Measurements from ENCODE around the gene CDH8.

The CDH8 gene

DNA sequence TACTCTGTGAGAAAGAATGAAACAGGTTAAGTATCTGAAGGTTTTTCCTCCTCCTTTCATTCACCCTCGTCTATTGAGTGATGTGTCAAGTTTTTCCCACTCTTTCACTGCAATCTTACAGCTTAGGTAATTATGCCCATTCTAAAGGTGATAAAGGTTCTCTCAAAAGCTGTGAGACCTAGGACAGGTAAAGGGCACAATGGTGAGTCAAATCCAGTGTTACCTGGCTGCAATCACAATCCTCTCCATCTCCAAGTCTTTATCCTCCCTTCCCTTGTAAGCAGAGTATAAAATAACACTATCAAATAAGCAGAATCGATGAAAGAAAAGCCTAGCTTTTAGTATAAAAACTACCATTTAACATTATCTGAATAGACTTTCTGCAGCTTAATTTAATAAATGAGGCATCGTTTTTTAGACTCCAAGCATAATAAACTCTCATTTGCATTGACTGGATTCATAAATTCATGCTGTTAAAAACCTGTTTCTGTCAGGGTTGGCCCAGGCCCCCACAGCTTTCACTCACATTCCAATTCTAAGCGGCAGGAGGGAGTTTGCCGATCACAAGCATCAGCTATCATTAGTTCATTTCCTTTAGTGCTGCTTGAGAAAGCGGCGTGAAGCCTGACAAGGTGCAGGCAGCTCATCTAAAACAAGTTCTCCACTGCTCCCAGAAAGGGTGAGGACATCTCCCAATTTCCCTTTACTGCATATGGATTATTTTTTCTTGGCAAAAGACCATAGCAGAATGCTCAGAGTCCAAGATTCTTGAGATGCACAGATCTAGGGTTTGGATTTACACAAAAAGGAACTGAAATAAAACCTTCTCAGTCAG is 67.8 kb downstream of the CDH8 start:
- no peaks in the 10 kb centered on the region for H3K27me3 ChIP-seq (ENCODE audit: control insufficient read depth in 1 of 2, insufficient read depth in 2 of 2, low read length in 2 of 2)

DNA sequence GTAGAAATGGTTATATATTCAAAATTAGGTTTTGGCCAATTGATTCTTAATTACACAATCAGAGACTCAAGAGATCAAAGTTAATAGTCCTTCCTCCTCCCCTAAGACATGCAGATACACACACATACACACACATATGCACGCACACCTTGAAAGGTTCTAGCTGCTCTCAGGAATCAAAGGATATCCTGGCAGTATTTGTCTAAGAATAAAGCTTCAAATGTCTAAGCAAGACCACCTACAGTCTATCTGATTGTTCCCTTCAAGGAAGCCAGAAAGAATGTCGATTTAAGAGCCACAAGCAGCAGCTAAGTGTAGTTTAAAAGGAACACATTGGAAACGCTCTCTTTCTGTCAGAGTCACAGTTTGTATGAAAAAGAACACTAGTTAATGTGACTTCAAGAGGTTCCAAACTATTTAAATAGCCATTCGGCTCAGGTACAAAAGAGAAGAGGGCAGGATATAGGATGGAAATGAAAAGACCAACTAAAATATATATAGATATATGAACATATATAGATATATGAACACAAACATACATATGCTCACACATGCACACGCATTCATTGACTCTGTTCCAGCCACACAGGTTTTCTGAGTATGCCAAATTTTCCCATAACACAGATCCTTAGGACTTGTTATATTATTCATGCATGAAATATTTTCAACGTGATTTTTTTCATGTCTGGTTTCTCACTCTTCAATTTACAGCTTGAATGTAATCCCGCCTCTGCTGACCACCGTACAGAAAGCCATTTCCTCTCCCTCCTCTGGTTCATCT is 79.0 kb downstream of the CDH8 start:
- no peaks in the 10 kb centered on the region for H3K36me3 ChIP-seq (ENCODE audit: insufficient read depth, low read length)
- no peaks in the 10 kb centered on the region for H3K4me1 ChIP-seq (ENCODE audit: insufficient read depth, low read length)
- H3K27ac ChIP-seq (ENCODE audit: low read depth, low read length) = no peak overlapping the region
- no peaks in the 10 kb centered on the region for H3K9me3 ChIP-seq (ENCODE audit: low read length)
- no peak overlapping the region for H3K9ac ChIP-seq (ENCODE audit: low read length)
- no peaks in the 10 kb centered on the region for H3K27me3 ChIP-seq (ENCODE audit: control insufficient read depth in 1 of 2, insufficient read depth in 2 of 2, low read length in 2 of 2)
- no peak overlapping the region for H3K4me3 ChIP-seq (ENCODE audit: low read depth in 1 of 2, low read length in 2 of 2)

More for the DNA sequence above, 67.8 kb downstream of the CDH8 start:
- Histone ChIP-seq H3K9ac (ENCODE audit: low read length) (no peak overlapping the region), H3K4me1 (ENCODE audit: insufficient read depth, low read length) (no peaks in the 10 kb centered on the region), H3K9me3 (ENCODE audit: low read length) (no peaks in the 10 kb centered on the region), H3K4me3 (ENCODE audit: low read depth in 1 of 2, low read length in 2 of 2) (no peak overlapping the region), H3K27ac (ENCODE audit: low read depth, low read length) (no peak overlapping the region), H3K36me3 (ENCODE audit: insufficient read depth, low read length) (no peaks in the 10 kb centered on the region)

DNA sequence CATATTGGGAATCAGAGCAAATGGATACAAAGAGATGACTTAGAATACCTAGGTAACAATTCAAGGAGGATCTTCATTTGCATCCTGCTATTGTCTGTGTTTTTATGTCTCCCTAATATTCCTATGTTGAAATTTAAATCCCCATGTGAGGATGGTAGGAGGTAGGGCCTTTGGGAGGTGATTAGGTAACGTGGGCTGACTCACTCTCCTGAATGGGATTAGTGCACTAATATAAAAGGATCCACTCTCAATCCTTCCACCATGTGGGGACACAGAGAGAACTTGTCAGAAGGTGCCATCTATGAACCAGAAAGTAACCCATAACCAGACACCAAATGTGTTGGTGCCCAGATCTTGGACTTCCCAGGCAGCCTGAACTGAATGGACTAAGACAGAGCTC is 83.4 kb downstream of the CDH8 start:
- Histone ChIP-seq H3K9ac (ENCODE audit: low read length) (no peak overlapping the region), H3K4me1 (ENCODE audit: insufficient read depth, low read length) (no peaks in the 10 kb centered on the region)

DNA sequence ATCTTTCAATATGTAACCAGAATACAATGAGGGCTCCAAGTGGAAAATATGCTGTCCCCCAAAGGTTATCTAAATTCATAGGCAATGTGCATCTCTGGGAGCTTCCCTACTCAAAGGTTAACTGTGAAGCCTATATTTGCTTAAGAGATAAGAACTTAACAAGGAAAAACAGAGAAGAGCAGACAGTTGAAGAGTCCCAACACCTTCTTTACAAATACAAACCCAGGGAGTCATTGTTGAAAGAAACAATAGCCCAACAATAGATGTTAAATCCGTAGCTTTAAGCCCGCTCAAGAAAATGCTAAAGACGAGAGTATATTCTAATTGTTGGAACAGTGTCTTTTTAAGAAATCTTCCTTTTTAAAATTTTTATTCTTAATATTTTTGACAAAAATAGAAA is 87.8 kb downstream of the CDH8 start:
- Histone ChIP-seq H3K4me1 (ENCODE audit: insufficient read depth, low read length) (no peaks in the 10 kb centered on the region), H3K9me3 (ENCODE audit: low read length) (no peaks in the 10 kb centered on the region), H3K36me3 (ENCODE audit: insufficient read depth, low read length) (no peaks in the 10 kb centered on the region), H3K9ac (ENCODE audit: low read length) (no peak overlapping the region), H3K27me3 (ENCODE audit: control insufficient read depth in 1 of 2, insufficient read depth in 2 of 2, low read length in 2 of 2) (no peaks in the 10 kb centered on the region), H3K4me3 (ENCODE audit: low read depth in 1 of 2, low read length in 2 of 2) (no peak overlapping the region), H3K27ac (ENCODE audit: low read depth, low read length) (no peak overlapping the region)

More for the DNA sequence above, 83.4 kb downstream of the CDH8 start:
- no peaks in the 10 kb centered on the region for H3K9me3 ChIP-seq (ENCODE audit: low read length)
- no peak overlapping the region for H3K4me3 ChIP-seq (ENCODE audit: low read depth in 1 of 2, low read length in 2 of 2)
- no peaks in the 10 kb centered on the region for H3K27me3 ChIP-seq (ENCODE audit: control insufficient read depth in 1 of 2, insufficient read depth in 2 of 2, low read length in 2 of 2)
- H3K27ac ChIP-seq (ENCODE audit: low read depth, low read length) = no peak overlapping the region
- no peaks in the 10 kb centered on the region for H3K36me3 ChIP-seq (ENCODE audit: insufficient read depth, low read length)

DNA sequence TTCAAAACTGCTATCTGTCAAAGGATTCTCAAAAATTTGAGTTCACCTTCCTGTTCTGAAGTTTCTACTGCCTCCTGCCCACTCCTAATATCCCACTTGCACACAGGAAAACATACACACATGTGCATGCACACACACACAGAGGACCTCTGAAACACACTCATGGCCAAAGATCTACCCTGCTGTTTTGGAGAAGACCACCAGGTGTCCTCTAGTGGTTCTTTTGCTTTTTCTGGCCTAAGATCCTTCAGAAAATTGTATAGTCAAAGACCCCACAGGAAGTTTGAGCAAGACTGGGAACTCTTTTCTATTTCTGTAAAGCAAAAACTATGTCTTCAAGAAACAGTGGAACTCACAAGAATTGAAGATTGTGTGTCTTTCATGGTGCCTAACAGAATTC is 90.2 kb downstream of the CDH8 start:
- Histone ChIP-seq H3K4me3 (ENCODE audit: low read depth in 1 of 2, low read length in 2 of 2) (no peak overlapping the region), H3K27me3 (ENCODE audit: control insufficient read depth in 1 of 2, insufficient read depth in 2 of 2, low read length in 2 of 2) (no peaks in the 10 kb centered on the region), H3K4me1 (ENCODE audit: insufficient read depth, low read length) (no peaks in the 10 kb centered on the region), H3K9me3 (ENCODE audit: low read length) (no peaks in the 10 kb centered on the region), H3K36me3 (ENCODE audit: insufficient read depth, low read length) (no peaks in the 10 kb centered on the region), H3K9ac (ENCODE audit: low read length) (no peak overlapping the region), H3K27ac (ENCODE audit: low read depth, low read length) (no peak overlapping the region)

DNA sequence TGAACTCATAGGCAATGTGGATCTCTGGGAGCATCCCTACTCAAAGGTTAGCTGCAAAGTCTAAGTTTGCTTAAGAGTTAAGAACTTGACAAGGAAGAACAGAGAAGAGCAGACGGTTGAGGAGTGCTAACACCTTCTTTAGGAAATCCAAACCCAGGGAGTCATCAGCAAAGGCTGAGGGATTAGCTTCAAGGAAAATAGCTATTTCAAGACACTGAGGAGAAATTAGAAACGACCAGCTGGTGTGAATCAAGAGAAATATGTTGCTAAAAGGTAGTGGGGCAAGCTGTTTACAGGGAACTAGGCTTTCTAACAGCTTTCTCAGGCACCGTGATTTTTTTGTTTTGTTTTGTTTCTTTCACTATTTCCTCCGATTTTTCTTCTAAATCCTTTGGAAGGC is 90.7 kb downstream of the CDH8 start:
- no peak overlapping the region for H3K4me3 ChIP-seq (ENCODE audit: low read depth in 1 of 2, low read length in 2 of 2)

DNA sequence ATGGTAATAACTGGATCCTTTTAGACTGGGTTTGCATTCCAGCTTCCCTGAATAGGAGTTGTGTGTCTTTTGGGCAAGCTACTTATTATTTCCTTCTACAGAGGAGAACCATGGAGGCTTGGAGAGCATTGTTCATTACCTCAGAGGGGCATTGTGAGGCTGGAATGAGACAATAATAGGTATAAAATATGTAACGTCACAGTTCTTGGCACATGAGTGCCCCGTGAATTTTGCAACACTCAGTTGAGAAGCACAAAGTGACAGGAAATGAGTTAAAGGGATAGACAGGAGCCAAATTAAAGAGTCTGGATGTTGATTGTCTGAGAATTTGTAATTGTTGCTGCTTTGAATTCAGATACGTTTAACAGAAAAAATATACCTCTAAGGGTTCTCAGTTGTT is 92.2 kb downstream of the CDH8 start:
- Histone ChIP-seq H3K36me3 (ENCODE audit: insufficient read depth, low read length) (no peaks in the 10 kb centered on the region), H3K4me3 (ENCODE audit: low read depth in 1 of 2, low read length in 2 of 2) (no peak overlapping the region), H3K9me3 (ENCODE audit: low read length) (no peaks in the 10 kb centered on the region)

More for the DNA sequence above, 90.7 kb downstream of the CDH8 start:
- Histone ChIP-seq H3K9me3 (ENCODE audit: low read length) (no peaks in the 10 kb centered on the region), H3K27me3 (ENCODE audit: control insufficient read depth in 1 of 2, insufficient read depth in 2 of 2, low read length in 2 of 2) (no peaks in the 10 kb centered on the region), H3K36me3 (ENCODE audit: insufficient read depth, low read length) (no peaks in the 10 kb centered on the region), H3K9ac (ENCODE audit: low read length) (no peak overlapping the region), H3K4me1 (ENCODE audit: insufficient read depth, low read length) (no peaks in the 10 kb centered on the region), H3K27ac (ENCODE audit: low read depth, low read length) (no peak overlapping the region)

DNA sequence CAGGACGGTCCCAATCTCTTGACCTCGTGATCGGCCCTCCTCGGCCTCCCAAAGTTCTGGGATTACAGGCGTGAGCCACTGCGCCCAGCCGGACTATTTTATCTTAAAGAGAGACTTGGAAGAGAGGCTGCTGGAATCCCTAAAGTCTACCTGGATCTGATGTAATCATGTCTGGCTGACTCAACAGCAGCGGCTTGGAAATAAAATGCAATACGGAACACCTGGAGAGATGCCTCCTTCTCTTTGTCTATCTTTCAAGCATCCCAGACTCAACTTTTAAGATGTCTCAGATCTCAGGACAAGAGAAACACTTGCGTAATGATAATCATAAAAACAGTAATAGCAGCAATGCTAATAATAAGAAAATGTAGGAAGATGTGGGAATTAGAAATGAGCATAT is 95.6 kb downstream of the CDH8 start:
- Histone ChIP-seq H3K36me3 (ENCODE audit: insufficient read depth, low read length) (no peaks in the 10 kb centered on the region), H3K4me1 (ENCODE audit: insufficient read depth, low read length) (no peaks in the 10 kb centered on the region), H3K9ac (ENCODE audit: low read length) (no peak overlapping the region), H3K27me3 (ENCODE audit: control insufficient read depth in 1 of 2, insufficient read depth in 2 of 2, low read length in 2 of 2) (no peaks in the 10 kb centered on the region), H3K9me3 (ENCODE audit: low read length) (no peaks in the 10 kb centered on the region), H3K27ac (ENCODE audit: low read depth, low read length) (no peak overlapping the region), H3K4me3 (ENCODE audit: low read depth in 1 of 2, low read length in 2 of 2) (no peak overlapping the region)

More for the DNA sequence above, 92.2 kb downstream of the CDH8 start:
- Histone ChIP-seq H3K27me3 (ENCODE audit: control insufficient read depth in 1 of 2, insufficient read depth in 2 of 2, low read length in 2 of 2) (no peaks in the 10 kb centered on the region), H3K9ac (ENCODE audit: low read length) (no peak overlapping the region), H3K27ac (ENCODE audit: low read depth, low read length) (no peak overlapping the region), H3K4me1 (ENCODE audit: insufficient read depth, low read length) (no peaks in the 10 kb centered on the region)

DNA sequence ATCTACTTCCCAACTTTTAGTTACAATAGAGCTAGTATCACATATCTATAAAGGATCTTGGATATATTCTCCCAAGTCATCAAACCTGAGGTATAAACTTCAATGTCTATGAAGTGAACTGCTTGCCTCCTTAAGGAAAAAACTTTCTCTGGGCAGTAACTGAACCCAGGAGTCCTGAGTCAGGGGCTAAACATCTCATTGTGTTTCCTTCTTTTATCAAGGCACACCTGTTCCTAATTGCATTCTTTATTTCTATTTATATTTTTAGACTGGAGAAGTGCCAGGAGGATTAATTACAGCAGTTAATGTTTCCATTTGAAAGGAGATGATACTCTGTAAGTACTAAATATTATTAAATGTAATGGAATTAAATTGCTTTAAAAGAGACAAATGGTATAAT is 98.6 kb downstream of the CDH8 start:
- Histone ChIP-seq H3K27me3 (ENCODE audit: control insufficient read depth in 1 of 2, insufficient read depth in 2 of 2, low read length in 2 of 2) (no peaks in the 10 kb centered on the region), H3K4me3 (ENCODE audit: low read depth in 1 of 2, low read length in 2 of 2) (no peak overlapping the region), H3K36me3 (ENCODE audit: insufficient read depth, low read length) (no peaks in the 10 kb centered on the region), H3K9me3 (ENCODE audit: low read length) (no peaks in the 10 kb centered on the region), H3K27ac (ENCODE audit: low read depth, low read length) (no peak overlapping the region), H3K9ac (ENCODE audit: low read length) (no peak overlapping the region), H3K4me1 (ENCODE audit: insufficient read depth, low read length) (no peaks in the 10 kb centered on the region)

DNA sequence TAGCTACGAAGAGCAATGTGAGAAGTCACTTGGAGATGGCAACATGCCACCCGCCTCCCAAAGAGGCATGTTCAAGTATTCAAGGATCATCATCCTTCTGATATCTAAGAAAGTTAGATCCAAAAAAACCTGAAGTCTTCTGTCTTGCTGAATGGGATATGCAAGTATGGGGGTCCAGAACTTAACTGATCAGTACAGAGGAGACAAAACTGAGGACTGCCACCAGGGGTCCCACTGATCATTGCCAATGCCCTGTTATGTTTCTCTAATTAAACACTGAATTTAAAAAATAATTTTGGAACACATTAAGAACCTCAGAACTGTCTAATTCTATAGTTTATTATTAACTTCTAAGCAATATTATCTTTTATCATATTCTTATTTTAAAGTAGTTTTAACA is 99.7 kb downstream of the CDH8 start:
- Histone ChIP-seq H3K4me1 (ENCODE audit: insufficient read depth, low read length) (no peaks in the 10 kb centered on the region), H3K4me3 (ENCODE audit: low read depth in 1 of 2, low read length in 2 of 2) (no peak overlapping the region), H3K27me3 (ENCODE audit: control insufficient read depth in 1 of 2, insufficient read depth in 2 of 2, low read length in 2 of 2) (no peaks in the 10 kb centered on the region), H3K36me3 (ENCODE audit: insufficient read depth, low read length) (no peaks in the 10 kb centered on the region), H3K9ac (ENCODE audit: low read length) (no peak overlapping the region), H3K9me3 (ENCODE audit: low read length) (no peaks in the 10 kb centered on the region), H3K27ac (ENCODE audit: low read depth, low read length) (no peak overlapping the region)

DNA sequence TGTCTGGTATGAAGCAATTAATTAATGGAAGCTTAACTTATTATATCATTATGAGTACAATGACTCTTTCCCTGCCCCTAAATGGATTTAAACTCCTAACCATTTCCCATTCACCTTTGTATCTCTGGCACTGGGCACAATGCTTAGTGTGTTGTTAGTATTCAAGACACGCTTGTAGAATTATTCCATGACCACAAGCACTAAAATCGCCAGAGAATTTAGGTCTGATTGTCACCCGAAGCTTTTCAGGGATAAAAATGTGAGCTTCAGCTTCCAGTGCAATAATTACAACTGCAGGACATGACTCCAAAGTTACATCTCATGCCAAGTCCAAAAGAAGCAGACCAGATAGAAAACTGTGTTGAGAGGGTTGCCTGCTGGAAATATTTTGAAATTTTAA is 101.6 kb downstream of the CDH8 start:
- Histone ChIP-seq H3K27me3 (ENCODE audit: control insufficient read depth in 1 of 2, insufficient read depth in 2 of 2, low read length in 2 of 2) (no peaks in the 10 kb centered on the region), H3K36me3 (ENCODE audit: insufficient read depth, low read length) (no peaks in the 10 kb centered on the region), H3K4me1 (ENCODE audit: insufficient read depth, low read length) (no peaks in the 10 kb centered on the region), H3K9me3 (ENCODE audit: low read length) (no peaks in the 10 kb centered on the region), H3K4me3 (ENCODE audit: low read depth in 1 of 2, low read length in 2 of 2) (no peak overlapping the region), H3K27ac (ENCODE audit: low read depth, low read length) (no peak overlapping the region), H3K9ac (ENCODE audit: low read length) (no peak overlapping the region)

Measured in muscle layer of colon (tissue), 2 donors.